Astrocyte (in vitro differentiated cells and primary cell): ENCODE results near the gene NEFH.

Experiments
- CTCF ChIP-seq: IDR thresholded peaks from 2 replicates; pipeline ENCODE4 v1.5.1; 2011; ENCODE audit warnings: low read depth, mild to moderate bottlenecking, inconsistent platforms, low read length, moderate library complexity; ENCODE audit not compliant: insufficient read depth
- EZH2 ChIP-seq: IDR thresholded peaks from 2 replicates; pipeline ENCODE4 v1.6.1; 2012; ENCODE audit warnings: mild to moderate bottlenecking, low read length, inconsistent platforms; ENCODE audit not compliant: insufficient read depth

GRCh38 chr22:29469755-29470154 is 10.3 kb upstream of the NEFH start:
- TF ChIP-seq CTCF (no peak), EZH2 (no peak)
